ENCODE data around the gene ITPKB.

ITPKB gene

DNA sequence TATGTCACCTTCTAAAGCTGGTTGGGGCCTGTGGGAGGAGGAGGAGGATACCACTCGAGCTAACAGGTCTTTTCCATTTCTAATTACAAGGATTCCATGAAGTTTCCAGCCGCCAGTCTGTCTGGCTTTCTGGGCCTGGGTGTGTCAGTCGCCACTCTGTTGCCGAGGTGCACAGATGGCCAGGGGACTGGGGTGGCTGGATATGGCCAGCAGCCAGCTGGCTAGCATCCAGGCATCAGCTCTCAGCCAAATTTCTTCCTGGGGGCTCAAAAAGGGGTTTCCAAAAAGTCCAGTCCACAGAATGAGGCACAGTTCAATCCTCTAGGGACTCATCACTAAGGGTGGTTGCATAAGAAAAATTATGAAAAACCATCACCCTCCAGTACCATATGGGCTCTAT, 32.4 kb downstream of the ITPKB start:
- no peak for DNase-seq (ENCODE audit: low read depth in 4 of 4, low spot score in 1 of 4)

DNA sequence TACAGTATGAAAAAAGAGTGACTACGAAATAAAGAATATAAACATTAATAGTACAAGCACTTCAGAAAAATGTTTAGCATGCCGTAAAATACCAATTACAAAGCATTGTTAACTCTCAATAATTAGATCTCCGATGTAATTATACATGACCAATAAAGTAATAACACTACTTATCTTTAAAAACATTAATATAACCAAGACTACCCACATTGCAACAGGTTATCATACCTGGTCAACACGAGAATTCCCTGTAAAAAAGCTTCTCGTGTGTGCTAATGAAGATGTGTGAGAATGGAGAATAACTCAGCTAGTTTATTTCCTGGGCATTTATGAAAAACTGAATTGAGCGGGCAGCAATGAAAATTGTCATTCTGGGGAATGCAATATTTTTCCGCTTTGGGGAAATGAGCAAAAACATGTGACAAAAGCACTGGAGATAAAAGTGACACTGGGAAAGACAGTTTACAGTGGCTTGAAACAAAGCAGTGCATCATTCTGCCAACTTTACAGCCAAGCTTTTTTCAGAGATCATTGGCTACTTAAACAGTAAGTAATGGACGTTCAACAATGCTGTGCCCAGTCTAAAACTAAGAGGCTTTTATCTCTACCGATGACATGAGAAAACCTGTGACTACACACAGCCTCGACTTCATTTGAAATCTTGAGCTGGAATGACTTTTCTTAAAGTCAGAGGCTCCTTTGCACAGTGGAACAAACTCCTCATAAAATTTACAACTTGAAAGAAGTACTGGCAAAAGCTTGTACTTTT, 34.7 kb downstream of the ITPKB start:
- DNase-seq (ENCODE audit: low read depth in 4 of 4, low spot score in 1 of 4): no peak

GRCh38 chr1:226702957-226703831, 35.9 kb downstream of the ITPKB start:
- peak; percentile 50 to 77 (median 62) for DNase-seq (ENCODE audit: low read depth in 4 of 4, low spot score in 1 of 4)

- no peak for DNase-seq (ENCODE audit: low read depth in 4 of 4, low spot score in 1 of 4)
Measured at GRCh38 chr1:226702318-226702956, 36.6 kb downstream of the ITPKB start.

DNA sequence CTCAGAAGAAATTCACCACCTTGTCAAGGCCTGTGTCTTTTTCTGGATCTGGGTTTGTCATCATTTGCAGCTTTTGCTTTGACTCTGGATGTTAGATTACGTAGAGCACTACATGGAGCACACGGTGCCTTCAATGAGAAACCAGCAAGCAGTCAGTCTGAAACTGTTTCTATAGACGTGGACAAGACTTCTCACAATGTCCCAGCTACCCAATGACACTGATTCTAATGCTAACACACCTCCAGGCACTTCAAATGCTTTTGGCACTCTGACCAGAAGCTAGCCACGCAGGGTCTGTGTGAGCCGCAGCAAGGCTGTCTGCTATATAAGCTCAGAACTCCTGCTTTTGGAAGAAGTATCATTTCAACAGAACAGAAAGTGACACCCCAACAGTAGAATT, 38.2 kb downstream of the ITPKB start:
- no peak for DNase-seq (ENCODE audit: low read depth in 4 of 4, low spot score in 1 of 4)

DNA sequence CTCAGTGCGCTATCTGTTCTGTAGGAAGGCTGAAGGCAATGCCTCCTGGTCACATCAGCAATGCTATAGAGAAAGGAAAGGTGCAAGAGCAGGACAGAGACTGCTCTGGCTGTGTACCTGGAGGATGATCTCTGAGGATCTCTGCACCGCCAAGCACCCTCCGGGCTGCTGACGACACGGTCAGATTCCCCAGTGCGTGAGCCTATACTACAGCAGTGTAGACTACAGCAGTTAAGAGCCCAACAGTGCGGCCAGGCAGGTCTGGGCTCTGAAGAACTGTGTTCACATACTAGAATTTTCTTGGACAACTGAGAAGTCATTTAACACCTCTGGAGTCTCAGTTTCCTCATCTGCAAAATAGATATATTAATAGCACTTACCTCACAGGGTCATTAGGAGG, 39.9 kb downstream of the ITPKB start:
- no peak for DNase-seq (ENCODE audit: low read depth in 4 of 4, low spot score in 1 of 4)

DNA sequence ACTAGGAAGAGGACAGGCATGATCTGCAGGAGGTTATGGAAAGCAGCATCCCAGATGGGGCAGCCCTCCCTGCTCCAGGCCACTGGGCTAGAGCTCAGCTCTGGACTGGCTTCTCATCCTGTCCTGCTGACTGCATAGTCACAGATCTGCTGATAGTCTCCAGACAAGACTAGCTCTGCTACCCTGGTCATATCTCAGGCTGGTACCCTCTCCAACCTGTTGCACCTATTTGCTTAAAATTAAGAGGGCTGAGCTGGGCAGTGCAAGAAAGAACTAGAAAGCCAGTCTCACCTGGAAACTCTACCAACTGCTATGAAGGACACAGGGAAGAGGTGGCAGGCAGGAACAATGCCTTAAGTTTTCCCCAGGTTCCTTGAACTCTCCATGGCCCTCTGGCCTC, 40.4 kb downstream of the ITPKB start:
- no peak for DNase-seq (ENCODE audit: low read depth in 4 of 4, low spot score in 1 of 4)

DNA sequence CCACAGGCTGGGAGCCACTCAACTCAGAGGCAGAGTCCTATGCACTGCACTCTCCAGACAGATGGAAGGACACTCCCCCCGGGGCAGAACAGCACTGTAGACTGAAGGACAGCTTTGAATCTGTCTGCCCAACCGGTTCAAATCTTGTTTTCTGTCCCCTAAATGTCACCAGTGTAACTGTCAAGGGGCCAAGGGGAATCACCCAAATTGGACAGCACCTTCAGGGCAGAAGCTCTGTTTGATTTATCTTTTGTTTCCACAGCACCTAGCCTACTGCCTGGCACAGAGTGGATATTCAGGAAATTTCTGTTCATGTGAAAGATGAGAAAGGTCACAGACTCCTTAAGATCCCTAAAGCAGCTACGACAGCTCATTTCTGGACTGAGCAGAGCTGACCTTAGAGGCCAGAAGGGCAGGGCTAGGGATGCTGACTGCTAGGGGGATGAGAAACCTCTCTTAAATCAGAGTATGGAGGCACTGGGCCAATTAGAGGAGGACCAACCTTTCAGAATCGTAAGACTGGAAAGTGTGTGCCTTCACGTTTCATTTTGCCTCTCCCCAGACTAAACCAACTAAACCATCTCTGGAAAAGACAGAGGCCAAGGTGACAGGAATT, 41.0 kb downstream of the ITPKB start:
- no peak for DNase-seq (ENCODE audit: low read depth in 4 of 4, low spot score in 1 of 4)

GRCh38 chr1:226697151-226697928, 41.7 kb downstream of the ITPKB start:
- DNase-seq (ENCODE audit: low read depth in 4 of 4, low spot score in 1 of 4): no peak

DNA sequence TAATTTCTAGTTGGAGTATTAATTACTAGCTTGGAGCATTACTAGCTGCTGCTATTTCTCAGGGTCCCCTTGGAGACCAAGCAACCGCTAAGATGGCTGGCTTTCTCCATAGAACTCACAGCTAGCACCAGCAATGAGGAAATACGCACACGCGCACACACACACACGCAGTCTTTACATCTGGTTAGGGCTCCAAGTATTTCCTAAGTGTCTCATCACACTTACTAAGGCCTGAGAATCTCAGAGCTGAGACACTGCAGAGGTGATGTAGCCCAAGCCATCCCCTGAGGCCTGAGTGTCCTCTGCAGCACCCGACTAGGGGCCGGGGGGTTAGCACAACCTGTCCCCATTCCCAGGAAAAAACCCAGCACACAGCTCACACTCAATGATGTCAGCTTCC, 42.5 kb downstream of the ITPKB start:
- DNase-seq (ENCODE audit: low read depth in 4 of 4, low spot score in 1 of 4): no peak

- DNase-seq (ENCODE audit: low read depth in 4 of 4, low spot score in 1 of 4): no peak
Measured at GRCh38 chr1:226695335-226695900, 43.7 kb downstream of the ITPKB start.

- no peak for DNase-seq (ENCODE audit: low read depth in 4 of 4, low spot score in 1 of 4)
Measured at GRCh38 chr1:226692823-226693222, 46.3 kb downstream of the ITPKB start.

- no peak for DNase-seq (ENCODE audit: low read depth in 4 of 4, low spot score in 1 of 4)
Measured at GRCh38 chr1:226692051-226692792, 46.9 kb downstream of the ITPKB start.

DNA sequence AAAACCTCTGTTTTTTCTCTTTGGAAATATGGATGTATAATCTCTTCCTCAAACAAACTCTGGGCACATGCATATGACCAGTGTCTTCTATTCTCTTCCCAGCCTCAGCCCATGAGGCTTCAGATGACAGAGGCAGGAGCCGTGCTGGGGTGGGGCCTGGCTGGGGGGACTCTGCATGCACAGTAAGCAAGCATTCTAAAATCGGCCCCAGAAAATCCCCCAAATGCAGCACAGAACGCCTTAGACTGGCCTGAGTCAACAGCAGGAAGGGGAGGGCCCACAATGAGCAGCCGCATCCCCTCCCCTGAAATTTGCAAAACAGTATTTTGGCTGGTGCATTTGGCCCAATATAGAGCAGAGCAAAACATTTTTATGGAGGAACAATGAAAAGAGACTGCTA, 47.8 kb downstream of the ITPKB start:
- no peak for DNase-seq (ENCODE audit: low read depth in 4 of 4, low spot score in 1 of 4)

- no peak for DNase-seq (ENCODE audit: low read depth in 4 of 4, low spot score in 1 of 4)
Measured at GRCh38 chr1:226690460-226690982, 48.6 kb downstream of the ITPKB start.

GRCh38 chr1:226688808-226689207, 50.3 kb downstream of the ITPKB start:
- no peak for DNase-seq (ENCODE audit: low read depth in 4 of 4, low spot score in 1 of 4)

GRCh38 chr1:226688056-226688748, 50.9 kb downstream of the ITPKB start:
- no peak for DNase-seq (ENCODE audit: low read depth in 4 of 4, low spot score in 1 of 4)

GRCh38 chr1:226687426-226687825, 51.7 kb downstream of the ITPKB start:
- no peak for DNase-seq (ENCODE audit: low read depth in 4 of 4, low spot score in 1 of 4)

Data from stimulated activated CD4-positive, alpha-beta T cell treated with anti-CD3 and anti-CD28 coated beads, Interleukin-1b, Interleukin-23, amount 100 ng/mL, for 24 hours (primary cell).